PFSK-1 (cell line): ENCODE measurements around the gene KCNS3. TPM values are rescaled to one million over a fixed set of nuclear protein-coding genes. Genes with fewer than 3 reads are reported as not detected.

Source experiments
- FOXP2 ChIP-seq: optimal IDR thresholded peaks from 2 replicates; pipeline ENCODE3; 2011; ENCODE audit warnings: borderline replicate concordance, control low read depth, inconsistent platforms; ENCODE audit not compliant: insufficient read depth; ENCODE audit errors: extremely low read length, extremely low read depth
- POLR2AphosphoS5 ChIP-seq: IDR thresholded peaks from 2 replicates; pipeline ENCODE4 v1.6.1; 2012; ENCODE audit warnings: low read depth, mild to moderate bottlenecking, control low read depth, low read length, moderate library complexity
- REST ChIP-seq, 2 experiments: IDR thresholded peaks; 2 replicates each; pipeline versions ENCODE4 v1.6.1 to v1.8.0; 2011 to 2012; ENCODE audit warnings: low read depth in 2 of 2, low read length in 2 of 2, control low read depth in 1 of 2, inconsistent platforms in 1 of 2, mild to moderate bottlenecking in 1 of 2, moderate library complexity in 1 of 2; ENCODE audit not compliant: insufficient read depth in 1 of 2
- SIN3A ChIP-seq: IDR thresholded peaks from 2 replicates; pipeline ENCODE4 v1.6.1; 2012; ENCODE audit warnings: mild to moderate bottlenecking, low read length, moderate library complexity, borderline replicate concordance; ENCODE audit not compliant: insufficient read depth
- TAF1 ChIP-seq: IDR thresholded peaks from 2 replicates; pipeline ENCODE4 v1.6.1; 2012; ENCODE audit warnings: low read length, control low read depth, borderline replicate concordance; ENCODE audit not compliant: insufficient read depth
- polyA plus RNA-seq: library from polyadenylated mRNA; unstranded; fragments of >200 nt; gene quantifications from one replicate; pipeline ENCODE4 v1.2.1, GENCODE V29; 2012; ENCODE audit warnings: low read depth, missing spikeins; ENCODE audit not compliant: insufficient read length

The KCNS3 gene
- polyA plus RNA-seq: not detected

DNA sequence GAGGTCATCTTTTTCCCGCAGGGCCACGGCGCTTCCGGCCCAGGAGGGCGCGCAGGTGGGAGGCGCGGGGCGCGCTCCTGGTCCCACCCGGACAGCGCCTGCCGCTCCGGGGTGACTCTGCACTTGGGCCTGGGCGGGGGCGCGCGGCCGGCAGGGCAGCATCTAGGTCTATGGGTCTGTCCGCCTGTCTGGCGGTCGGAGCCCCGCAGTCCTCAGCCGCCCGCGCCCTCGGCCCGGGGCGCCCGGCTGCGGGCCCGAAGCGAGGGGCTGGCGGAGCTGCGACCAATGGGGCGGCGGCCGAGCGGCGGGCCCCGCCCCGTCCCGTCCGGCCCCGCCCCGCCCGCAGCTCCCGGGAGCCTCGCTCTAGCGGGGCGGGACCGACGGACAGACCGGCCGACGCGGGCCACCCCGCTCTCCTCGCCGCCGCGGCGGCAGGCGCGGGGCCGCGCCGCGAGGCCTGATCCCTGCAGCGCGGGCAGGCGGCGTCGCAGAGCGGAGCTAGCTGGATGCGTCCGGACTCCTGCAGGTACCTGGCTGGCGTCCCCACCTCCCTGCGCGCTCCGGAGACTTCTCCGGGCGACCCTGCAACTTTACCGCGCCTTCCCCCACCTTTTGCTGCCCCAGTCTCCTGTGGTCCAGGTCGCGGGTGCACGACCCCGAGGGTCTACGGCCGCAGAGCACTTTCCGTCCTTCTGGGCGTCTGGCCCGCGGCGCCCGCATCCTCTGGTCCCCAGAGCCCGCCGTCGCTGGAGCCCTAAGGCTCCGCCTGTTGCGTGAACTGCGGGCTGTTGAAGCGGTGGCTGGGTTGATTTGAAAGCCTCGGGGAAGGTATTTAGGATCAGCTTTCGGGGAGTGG lies at the start of gene KCNS3:
TSS of gene KCNS3 (plus strand) at position 387 of the 856 bp plus-strand sequence. CDS start 52,342 bp downstream, outside the sequence.
- no peak for TF ChIP-seq FOXP2
- TF ChIP-seq TAF1: no peak
- no peak for TF ChIP-seq REST (IDR thresholded peaks at IDR 0.05; ENCODE audit: insufficient read depth in 1 of 2, low read depth in 2 of 2, low read length in 2 of 2)

DNA sequence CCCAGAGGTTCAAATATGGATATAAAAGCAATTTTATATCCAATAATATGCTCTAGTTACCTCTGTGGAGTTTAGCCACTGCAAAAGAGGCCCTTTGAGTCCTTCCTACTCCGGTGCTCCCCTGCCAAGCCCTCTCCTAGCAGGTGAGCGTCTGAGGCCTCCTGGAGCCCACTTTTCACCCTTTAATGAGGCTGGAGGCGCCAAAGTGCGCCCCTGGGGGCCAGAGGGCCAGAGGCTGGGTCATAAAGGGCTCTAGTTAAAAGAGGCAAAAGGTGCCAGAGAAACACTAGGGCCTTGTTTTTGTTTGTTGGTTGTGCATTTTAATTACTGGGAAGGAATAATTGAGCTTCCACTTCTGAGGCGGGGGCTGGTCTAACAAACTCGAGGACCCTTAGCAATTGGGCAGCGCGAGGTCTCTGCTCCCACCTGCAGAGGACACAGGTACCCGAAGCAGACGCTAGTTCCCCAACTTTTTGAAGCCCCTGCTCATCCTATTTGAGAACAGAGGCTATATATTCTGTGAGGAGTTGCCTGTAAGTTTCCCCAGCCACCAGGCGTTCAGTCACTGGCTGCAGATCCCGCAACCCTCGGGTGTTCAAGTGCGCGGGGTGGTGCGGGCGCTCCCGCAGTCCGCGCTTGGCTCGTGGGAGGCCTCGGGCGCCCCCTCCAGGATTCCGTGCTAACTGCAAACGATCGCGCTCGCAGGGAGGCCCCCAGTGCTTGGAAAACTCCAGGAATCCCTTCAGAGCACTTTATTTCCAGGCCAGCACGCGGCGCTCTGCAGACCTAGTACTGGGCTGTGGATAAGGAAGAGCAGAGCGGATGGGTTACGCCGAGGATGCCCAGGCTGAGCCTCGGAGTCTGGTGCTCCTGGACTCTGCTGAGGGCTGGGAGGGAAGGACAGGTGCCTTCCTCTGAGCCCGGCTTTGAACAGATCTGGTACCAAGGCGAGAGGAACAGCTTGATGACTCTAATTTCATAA lies 48.1 kb upstream of the KCNS3 start:
- TF ChIP-seq SIN3A (no peak), REST (IDR thresholded peaks at IDR 0.05; ENCODE audit: insufficient read depth in 1 of 2, low read depth in 2 of 2, low read length in 2 of 2) (no peak), FOXP2 (no peak), POLR2AphosphoS5 (no peak), TAF1 (no peak)

DNA sequence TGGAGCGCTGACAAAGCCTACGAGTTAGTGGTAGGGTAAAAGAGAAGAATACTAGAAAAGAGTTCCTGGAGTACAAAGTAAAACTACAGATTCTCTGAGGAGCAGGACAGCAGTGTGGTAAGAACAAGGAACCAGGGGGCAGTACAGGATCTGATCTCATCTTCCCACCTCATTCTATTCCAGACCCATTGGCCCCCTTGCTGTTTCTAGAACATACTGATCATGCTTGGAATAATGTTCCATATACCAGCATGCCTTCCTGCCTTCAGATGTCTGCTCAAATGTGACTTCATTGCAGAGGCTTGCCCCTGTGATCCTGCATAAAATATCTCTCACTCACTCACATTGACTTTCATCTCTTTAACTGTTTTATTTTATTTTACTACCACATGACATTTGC lies 43.0 kb upstream of the KCNS3 start:
- TF ChIP-seq SIN3A (no peak), TAF1 (no peak), POLR2AphosphoS5 (no peak), FOXP2 (no peak), REST (IDR thresholded peaks at IDR 0.05; ENCODE audit: insufficient read depth in 1 of 2, low read depth in 2 of 2, low read length in 2 of 2) (no peak)

DNA sequence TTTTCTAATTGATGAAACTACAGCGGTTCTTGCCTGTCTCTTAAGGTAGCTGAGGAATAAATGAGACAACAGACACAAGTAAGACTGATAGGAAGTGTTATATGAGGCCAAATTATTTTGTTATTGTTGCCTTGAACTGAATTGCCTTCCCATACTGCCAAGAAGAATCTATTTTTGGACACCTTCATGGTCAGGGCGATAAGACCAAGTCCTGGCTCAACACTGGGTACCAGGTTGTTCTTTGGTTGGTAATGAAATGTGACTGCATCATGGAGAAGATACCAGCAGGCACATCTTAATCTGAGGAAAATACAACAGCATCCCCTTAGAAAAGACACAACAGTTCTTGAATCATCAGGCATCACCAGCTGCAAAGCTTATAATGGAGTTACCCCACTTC lies 38.5 kb upstream of the KCNS3 start:
- TF ChIP-seq FOXP2: no peak
- TF ChIP-seq POLR2AphosphoS5: no peak
- TF ChIP-seq TAF1: no peak
- TF ChIP-seq REST (IDR thresholded peaks at IDR 0.05; ENCODE audit: insufficient read depth in 1 of 2, low read depth in 2 of 2, low read length in 2 of 2): no peak
- TF ChIP-seq SIN3A: no peak
